HUES6 (cell line): ENCODE measurements around the gene CLRN3.

Experiments
- H3K27ac ChIP-seq: 2 replicates; pipeline ENCODE4 v1.7.0; 2013; ENCODE audit warnings: low read depth, mild to moderate bottlenecking, low read length, inconsistent platforms
- H3K27me3 ChIP-seq: 2 replicates; pipeline ENCODE4 v1.6.1; 2013; ENCODE audit warnings: low read length; ENCODE audit not compliant: control insufficient read depth, insufficient read depth
- H3K36me3 ChIP-seq: 2 replicates; pipeline ENCODE4 v1.6.1; 2013; ENCODE audit warnings: low read length; ENCODE audit not compliant: control insufficient read depth, insufficient read depth
- H3K4me1 ChIP-seq: 2 replicates; pipeline ENCODE4 v1.6.1; 2013; ENCODE audit warnings: low read length; ENCODE audit not compliant: control insufficient read depth, insufficient read depth
- H3K4me3 ChIP-seq: 2 replicates; pipeline ENCODE4 v1.5.1; 2013; ENCODE audit warnings: low read depth, low read length
- H3K9ac ChIP-seq: one replicate; pipeline ENCODE4 v1.6.1; 2013; ENCODE audit warnings: mild to moderate bottlenecking, low read length
- H3K9me3 ChIP-seq: 2 replicates; pipeline ENCODE4 v1.6.1; 2013; ENCODE audit warnings: low read depth, low read length; ENCODE audit not compliant: control insufficient read depth, insufficient read depth

Gene CLRN3

GRCh38 chr10:127890832-127891334 is 1.9 kb downstream of the CLRN3 start:
- H3K9me3 ChIP-seq, result no peaks in the 10 kb centered on the region
- H3K27me3 ChIP-seq, result no peaks in the 10 kb centered on the region
- H3K4me1 ChIP-seq, result no peaks in the 10 kb centered on the region
- no peak overlapping the region for H3K9ac ChIP-seq
- no peak overlapping the region for H3K4me3 ChIP-seq
- no peak overlapping the region for H3K27ac ChIP-seq
- no peaks in the 10 kb centered on the region for H3K36me3 ChIP-seq

- Histone ChIP-seq H3K4me1 (no peaks in the 10 kb centered on the region), H3K27ac (no peak overlapping the region), H3K4me3 (no peak overlapping the region), H3K36me3 (no peaks in the 10 kb centered on the region), H3K9ac (no peak overlapping the region), H3K27me3 (no peaks in the 10 kb centered on the region), H3K9me3 (no peaks in the 10 kb centered on the region)
These were observed 2.5 kb downstream of the CLRN3 start for GRCh38 chr10:127890216-127890615.

- no peak overlapping the region for H3K27ac ChIP-seq
- H3K27me3 ChIP-seq, result no peaks in the 10 kb centered on the region
- H3K9me3 ChIP-seq, result no peaks in the 10 kb centered on the region
- no peaks in the 10 kb centered on the region for H3K4me1 ChIP-seq
- H3K9ac ChIP-seq, result no peak overlapping the region
- no peak overlapping the region for H3K4me3 ChIP-seq
- H3K36me3 ChIP-seq, result no peaks in the 10 kb centered on the region
These were observed 3.0 kb downstream of the CLRN3 start for GRCh38 chr10:127889605-127890195.

- H3K27me3 ChIP-seq, result no peaks in the 10 kb centered on the region
- no peak overlapping the region for H3K9ac ChIP-seq
- no peak overlapping the region for H3K27ac ChIP-seq
- no peaks in the 10 kb centered on the region for H3K4me1 ChIP-seq
- H3K4me3 ChIP-seq, result no peak overlapping the region
- H3K9me3 ChIP-seq, result no peaks in the 10 kb centered on the region
- H3K36me3 ChIP-seq, result no peaks in the 10 kb centered on the region
These were observed 4.0 kb downstream of the CLRN3 start for GRCh38 chr10:127888521-127889312.

GRCh38 chr10:127887541-127888415 is 5.0 kb downstream of the CLRN3 start:
- Histone ChIP-seq H3K36me3 (no peaks in the 10 kb centered on the region), H3K4me3 (no peak overlapping the region), H3K4me1 (no peaks in the 10 kb centered on the region)

GRCh38 chr10:127886371-127887051 is 6.2 kb downstream of the CLRN3 start:
- Histone ChIP-seq H3K27me3 (no peaks in the 10 kb centered on the region), H3K9me3 (no peaks in the 10 kb centered on the region), H3K4me3 (no peak overlapping the region), H3K27ac (no peak overlapping the region), H3K36me3 (no peaks in the 10 kb centered on the region), H3K4me1 (no peaks in the 10 kb centered on the region), H3K9ac (no peak overlapping the region)

More at GRCh38 chr10:127887541-127888415, 5.0 kb downstream of the CLRN3 start:
- Histone ChIP-seq H3K9me3 (no peaks in the 10 kb centered on the region), H3K27me3 (no peaks in the 10 kb centered on the region), H3K27ac (no peak overlapping the region), H3K9ac (no peak overlapping the region)

- no peaks in the 10 kb centered on the region for H3K9me3 ChIP-seq
- H3K9ac ChIP-seq, result no peak overlapping the region
- H3K27me3 ChIP-seq, result no peaks in the 10 kb centered on the region
- H3K4me1 ChIP-seq, result no peaks in the 10 kb centered on the region
- H3K36me3 ChIP-seq, result no peaks in the 10 kb centered on the region
- no peak overlapping the region for H3K27ac ChIP-seq
- no peak overlapping the region for H3K4me3 ChIP-seq
These were observed 8.2 kb downstream of the CLRN3 start for GRCh38 chr10:127884501-127884900.

GRCh38 chr10:127883516-127883915 is 9.2 kb downstream of the CLRN3 start:
- Histone ChIP-seq H3K27me3 (no peaks in the 10 kb centered on the region), H3K4me1 (no peaks in the 10 kb centered on the region), H3K4me3 (no peak overlapping the region), H3K36me3 (no peaks in the 10 kb centered on the region), H3K9me3 (no peaks in the 10 kb centered on the region), H3K9ac (no peak overlapping the region), H3K27ac (no peak overlapping the region)

GRCh38 chr10:127882801-127883459 is 9.8 kb downstream of the CLRN3 start:
- Histone ChIP-seq H3K9ac (no peak overlapping the region), H3K4me3 (no peak overlapping the region), H3K4me1 (no peaks in the 10 kb centered on the region), H3K9me3 (no peaks in the 10 kb centered on the region), H3K36me3 (no peaks in the 10 kb centered on the region), H3K27me3 (no peaks in the 10 kb centered on the region), H3K27ac (no peak overlapping the region)

GRCh38 chr10:127882391-127882790 is 10.3 kb downstream of the CLRN3 start:
- Histone ChIP-seq H3K9ac (no peak overlapping the region), H3K4me1 (no peaks in the 10 kb centered on the region), H3K27me3 (no peaks in the 10 kb centered on the region)

More at GRCh38 chr10:127882391-127882790, 10.3 kb downstream of the CLRN3 start:
- Histone ChIP-seq H3K9me3 (no peaks in the 10 kb centered on the region), H3K4me3 (no peak overlapping the region), H3K36me3 (no peaks in the 10 kb centered on the region), H3K27ac (no peak overlapping the region)
